HG02588 (cell line): ENCODE measurements around the gene SH3BP4.
"Not testable (repeated sequence)": the region's sequence is repeated elsewhere in the genome, so short reads cannot be mapped to it uniquely, and the experiment has no call there.

ENCODE experiments used
- ATAC-seq: cut with Tn5 transposase; IDR thresholded peaks from one replicate; pipeline ENCODE4 v1.9.1; 2021; ENCODE audit warnings: mild to moderate bottlenecking, moderate library complexity; ENCODE audit not compliant: unreplicated experiment

SH3BP4 gene

GRCh38 chr2:235052514-235053354, 100.9 kb downstream of the SH3BP4 start:
- ATAC-seq = no peak

DNA sequence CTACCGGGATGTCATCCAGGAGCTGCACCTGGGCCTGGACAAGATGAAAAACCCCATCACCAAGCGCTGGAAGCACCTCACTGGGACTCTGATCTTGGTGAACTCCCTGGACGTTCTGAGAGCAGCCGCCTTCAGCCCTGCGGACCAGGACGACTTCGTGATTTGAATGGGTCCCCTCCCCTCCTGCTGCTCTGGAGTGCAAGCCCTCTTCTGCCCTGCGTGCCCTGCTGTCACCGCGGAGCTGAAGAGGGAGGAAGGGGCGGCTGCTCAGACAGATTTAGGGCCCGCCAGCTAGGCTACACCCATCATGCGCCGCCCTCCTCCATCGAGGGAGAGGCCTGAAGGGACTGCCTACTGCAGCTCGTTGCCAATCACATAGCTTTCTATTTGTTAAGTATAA, 101.8 kb downstream of the SH3BP4 start:
- ATAC-seq = no peak

GRCh38 chr2:235054475-235054874, 102.7 kb downstream of the SH3BP4 start:
- no peak for ATAC-seq

DNA sequence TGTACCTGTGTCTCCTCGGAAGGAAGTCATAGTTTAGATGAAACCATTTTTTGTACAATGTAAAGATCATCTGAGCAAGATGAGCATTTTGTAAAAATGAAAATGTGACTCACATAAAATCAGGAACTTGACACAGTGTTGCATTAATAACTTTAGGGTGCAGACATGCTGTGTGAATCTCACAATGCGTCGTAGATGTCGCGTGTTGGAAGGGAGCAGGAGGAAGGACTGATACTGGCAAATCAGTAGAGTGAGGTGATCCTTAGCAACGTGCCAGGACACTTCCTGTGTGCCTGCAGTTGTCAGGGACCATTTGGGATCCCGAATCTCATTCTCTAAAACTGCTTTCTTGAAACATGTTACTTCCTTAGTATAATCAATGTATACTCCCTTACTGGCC, 103.1 kb downstream of the SH3BP4 start:
- ATAC-seq = no peak

- ATAC-seq = no peak
Measured at GRCh38 chr2:235055891-235056516, 104.2 kb downstream of the SH3BP4 start.

DNA sequence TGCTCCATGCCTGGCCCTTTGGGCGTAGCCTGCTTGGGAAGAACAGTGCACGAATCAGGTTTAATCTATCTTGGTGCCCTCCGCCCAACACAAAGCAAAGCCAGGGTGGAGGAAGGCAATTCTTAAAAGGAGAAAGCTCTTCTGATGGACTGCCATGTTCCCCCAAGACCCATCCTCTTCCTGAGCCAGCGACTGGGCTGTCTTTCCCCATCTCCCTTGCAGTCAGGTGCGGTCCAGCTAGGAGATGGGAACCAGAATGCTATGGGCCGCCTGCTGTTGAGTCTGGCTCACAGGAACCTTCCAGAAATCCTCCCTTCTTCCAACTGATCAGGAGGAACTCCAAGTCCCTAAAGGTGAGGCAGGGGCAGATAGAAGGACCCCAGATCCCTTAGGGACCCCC, 105.0 kb downstream of the SH3BP4 start:
- ATAC-seq = no peak

DNA sequence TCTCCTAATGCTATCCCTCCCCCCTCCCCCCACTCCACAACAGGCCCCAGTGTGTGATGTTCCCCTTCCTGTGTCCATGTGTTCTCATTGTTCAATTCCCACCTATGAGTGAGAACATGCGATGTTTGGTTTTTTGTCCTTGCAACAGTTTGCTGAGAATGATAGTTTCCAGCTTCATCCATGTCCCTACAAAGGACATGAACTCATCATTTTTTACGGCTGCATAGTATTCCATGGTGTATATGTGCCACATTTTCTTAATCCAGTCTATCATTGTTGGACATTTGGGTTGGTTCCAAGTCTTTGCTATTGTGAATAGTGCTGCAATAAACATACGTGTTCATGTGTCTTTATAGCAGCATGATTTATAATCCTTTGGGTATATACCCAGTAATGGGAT, 105.8 kb downstream of the SH3BP4 start:
- not testable (repeated sequence) for ATAC-seq

- no peak for ATAC-seq
Measured at GRCh38 chr2:235059161-235059560, 107.3 kb downstream of the SH3BP4 start.

DNA sequence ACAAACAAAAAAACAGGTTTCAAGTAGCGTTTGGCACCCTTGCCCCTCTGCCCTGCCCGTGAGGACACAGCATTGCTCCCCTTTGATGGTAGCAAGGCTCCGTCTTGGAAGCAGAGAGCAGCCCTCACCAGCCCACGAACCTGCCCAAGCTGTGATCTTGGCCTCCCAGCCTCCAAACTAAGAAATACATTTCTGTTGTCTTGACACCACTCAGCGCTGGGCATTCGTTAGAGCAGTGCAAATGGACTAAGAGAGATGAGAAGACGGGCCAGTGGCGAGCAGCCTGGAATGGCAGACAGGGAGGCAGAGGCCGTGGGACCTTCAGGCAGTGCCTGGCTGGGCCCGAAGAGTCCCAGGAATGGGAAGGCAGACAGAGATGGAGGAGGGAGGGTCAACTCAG, 109.8 kb downstream of the SH3BP4 start:
- no peak for ATAC-seq

DNA sequence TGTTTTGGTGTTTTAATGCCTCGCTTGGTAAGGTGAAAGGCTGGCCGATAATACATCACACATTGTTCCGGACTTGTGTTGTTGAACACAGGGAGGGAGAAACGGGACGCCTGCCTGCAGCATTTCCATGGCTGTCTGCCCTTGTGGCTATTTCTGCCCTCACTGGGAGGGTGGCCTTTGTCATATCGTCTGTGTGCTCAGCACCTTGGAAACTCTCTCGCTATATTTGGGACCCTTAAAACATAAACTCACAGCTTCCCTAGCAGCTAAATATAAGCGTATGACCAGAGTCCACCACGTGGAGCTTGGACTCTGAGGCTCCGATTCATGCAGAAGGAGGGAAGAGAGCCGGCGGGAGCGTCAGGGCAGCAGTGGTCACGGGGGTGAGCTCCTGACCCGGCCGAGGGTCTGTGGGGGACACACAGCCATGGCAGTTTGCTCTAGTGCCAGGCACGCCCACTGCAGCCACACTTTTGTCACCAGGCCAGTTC, 111.7 kb downstream of the SH3BP4 start:
- ATAC-seq = no peak

DNA sequence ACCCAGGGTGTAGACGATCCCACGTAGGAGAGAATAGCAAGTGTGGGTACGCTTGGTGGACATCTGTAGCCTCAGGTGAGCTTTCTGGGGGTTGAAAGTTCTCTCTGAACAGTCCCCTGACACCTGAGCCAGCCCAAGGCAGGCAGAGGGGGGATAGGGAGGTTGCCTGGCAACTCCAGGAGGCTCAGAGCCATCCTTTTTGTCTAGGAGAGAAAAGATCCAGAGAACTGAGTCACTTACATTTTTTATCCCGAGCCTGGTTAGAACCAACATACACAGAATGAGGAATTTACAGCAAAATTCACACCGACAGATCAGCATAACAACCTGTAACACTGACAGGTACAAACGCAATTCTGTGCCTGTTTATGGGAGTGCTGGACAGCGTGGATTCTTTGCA, 113.2 kb downstream of the SH3BP4 start:
- ATAC-seq = no peak

DNA sequence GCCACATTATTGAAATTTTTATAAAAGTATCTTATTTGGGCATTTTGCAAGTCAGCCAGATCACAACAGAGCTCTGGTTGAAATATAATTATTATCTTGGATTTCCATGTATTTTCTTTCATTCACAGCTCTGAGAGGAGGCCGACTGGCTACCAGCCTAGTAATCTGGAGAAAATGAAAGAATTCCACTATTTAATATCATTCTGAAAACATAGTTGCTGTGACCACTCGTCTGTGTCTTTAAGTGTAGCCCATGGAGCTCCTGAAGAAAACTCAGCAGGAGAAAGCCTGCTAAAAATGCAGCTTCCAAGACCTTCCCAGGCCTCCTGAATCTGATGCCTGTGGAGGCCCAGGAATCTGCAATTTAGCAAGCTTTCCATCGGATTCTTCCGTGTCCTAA, 114.7 kb downstream of the SH3BP4 start:
- no peak for ATAC-seq

DNA sequence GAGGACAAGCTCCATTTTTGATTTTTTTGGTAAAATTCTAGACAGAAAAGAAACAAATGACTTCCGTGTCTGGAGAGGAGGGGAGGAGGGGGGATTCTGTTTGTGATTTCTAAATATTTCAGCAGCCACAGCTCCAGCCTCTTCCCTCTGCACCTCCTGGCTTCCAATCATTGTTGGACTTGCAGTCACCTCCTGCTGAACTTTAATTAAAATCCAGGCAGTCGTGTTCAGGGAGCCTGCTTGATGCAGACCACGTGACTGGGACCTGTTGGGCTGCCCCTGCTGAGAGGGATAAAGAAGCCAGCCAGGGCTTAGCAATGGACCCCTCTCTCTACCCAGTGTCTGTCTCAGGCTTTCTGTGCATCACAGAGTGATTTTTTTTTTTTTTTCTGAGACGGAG, 115.1 kb downstream of the SH3BP4 start:
- ATAC-seq = no peak

GRCh38 chr2:235068701-235069100, 116.9 kb downstream of the SH3BP4 start:
- no peak for ATAC-seq

GRCh38 chr2:235070063-235070706, 118.4 kb downstream of the SH3BP4 start:
- ATAC-seq = no peak

- no peak for ATAC-seq
Measured at GRCh38 chr2:235073868-235074413, 122.1 kb downstream of the SH3BP4 start.

GRCh38 chr2:235077046-235077445, 125.2 kb downstream of the SH3BP4 start:
- no peak for ATAC-seq

- ATAC-seq = no peak
Measured at GRCh38 chr2:235078182-235078581, 126.4 kb downstream of the SH3BP4 start.

DNA sequence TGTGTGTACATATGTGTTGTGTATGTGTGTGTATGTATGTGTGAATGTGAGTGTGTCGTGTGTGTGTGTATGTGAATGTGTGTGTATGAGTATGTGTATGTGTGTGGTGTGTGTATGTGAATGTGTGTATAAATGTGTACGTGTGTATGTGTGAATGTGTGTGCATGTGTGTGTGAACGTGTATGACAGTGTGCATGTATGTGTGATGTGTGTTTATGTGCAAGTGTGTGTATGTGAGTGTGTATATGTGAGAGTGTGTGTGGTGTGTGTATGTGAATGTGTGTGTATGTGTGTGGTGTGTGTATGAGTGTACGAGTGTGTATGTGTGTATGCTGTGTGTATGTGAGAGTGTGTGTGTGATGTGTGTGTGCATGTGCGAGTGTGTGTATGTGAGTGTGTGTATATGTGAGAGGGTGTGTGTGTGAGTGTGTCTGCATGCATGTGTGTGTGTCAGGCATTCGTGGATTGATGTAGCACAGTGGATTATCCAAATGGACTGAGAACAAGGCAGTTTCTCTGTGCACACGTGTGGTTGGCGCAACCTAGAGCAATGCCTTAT, 127.2 kb downstream of the SH3BP4 start:
- ATAC-seq = no peak

GRCh38 chr2:235080101-235080500, 128.3 kb downstream of the SH3BP4 start:
- no peak for ATAC-seq
